Measurements from ENCODE around the gene HEMGN. TPM values are rescaled to one million over a fixed set of nuclear protein-coding genes. Genes with fewer than 3 reads are reported as not detected.
"Not testable (repeated sequence)": the region's sequence is repeated elsewhere in the genome, so short reads cannot be mapped to it uniquely, and the experiment has no call there.

Gene HEMGN
- total RNA-seq, 6 experiments from 2014 or later = 0.09 to 2.9 (median 1.0) TPM; not detected in 3

DNA sequence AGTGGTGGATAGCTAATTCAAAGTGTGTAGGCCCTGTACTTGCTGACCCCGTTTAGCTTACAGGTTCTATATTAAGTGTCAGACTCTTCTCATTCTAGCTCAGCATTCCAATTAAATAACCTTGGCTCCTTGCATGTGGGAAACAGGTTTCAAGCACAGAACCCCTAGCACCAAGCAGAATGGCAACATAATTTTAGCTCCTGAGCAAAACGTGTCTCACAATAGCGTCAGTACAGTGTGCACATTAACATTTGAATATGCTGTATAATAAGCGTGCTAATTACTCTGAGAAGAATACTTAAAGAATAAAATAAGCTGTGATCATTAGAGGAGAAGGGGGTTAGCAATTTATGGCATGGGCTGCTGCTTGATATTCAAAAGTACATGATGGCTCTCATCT lies 24.2 kb upstream of the HEMGN start:
- Histone ChIP-seq H3K36me3 (no peaks in the 10 kb centered on the region), H3K27ac (no peak overlapping the region), H3K27me3 (no peaks in the 10 kb centered on the region), H3K4me1 (no peaks in the 10 kb centered on the region), H3K4me3 (no peak overlapping the region), H3K9me3 (no peaks in the 10 kb centered on the region)
- DNase-seq (no peak), ATAC-seq (no peak)
- intact Hi-C loops (cut with DNase I) = no loop called here
- WGBS (ENCODE audit: insufficient coverage, low coverage, low lambda C conversion rate, missing lambda C conversion rate) = 79% methylated on average over 4 of the region's 4 CpGs
- TF ChIP-seq, protein P1, sequence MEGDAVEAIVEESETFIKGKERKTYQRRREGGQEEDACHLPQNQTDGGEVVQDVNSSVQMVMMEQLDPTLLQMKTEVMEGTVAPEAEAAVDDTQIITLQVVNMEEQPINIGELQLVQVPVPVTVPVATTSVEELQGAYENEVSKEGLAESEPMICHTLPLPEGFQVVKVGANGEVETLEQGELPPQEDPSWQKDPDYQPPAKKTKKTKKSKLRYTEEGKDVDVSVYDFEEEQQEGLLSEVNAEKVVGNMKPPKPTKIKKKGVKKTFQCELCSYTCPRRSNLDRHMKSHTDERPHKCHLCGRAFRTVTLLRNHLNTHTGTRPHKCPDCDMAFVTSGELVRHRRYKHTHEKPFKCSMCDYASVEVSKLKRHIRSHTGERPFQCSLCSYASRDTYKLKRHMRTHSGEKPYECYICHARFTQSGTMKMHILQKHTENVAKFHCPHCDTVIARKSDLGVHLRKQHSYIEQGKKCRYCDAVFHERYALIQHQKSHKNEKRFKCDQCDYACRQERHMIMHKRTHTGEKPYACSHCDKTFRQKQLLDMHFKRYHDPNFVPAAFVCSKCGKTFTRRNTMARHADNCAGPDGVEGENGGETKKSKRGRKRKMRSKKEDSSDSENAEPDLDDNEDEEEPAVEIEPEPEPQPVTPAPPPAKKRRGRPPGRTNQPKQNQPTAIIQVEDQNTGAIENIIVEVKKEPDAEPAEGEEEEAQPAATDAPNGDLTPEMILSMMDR (IDR thresholded peaks at IDR 0.05) = no peak
- TF ChIP-seq POLR2A (IDR thresholded peaks at IDR 0.05) = no peak

DNA sequence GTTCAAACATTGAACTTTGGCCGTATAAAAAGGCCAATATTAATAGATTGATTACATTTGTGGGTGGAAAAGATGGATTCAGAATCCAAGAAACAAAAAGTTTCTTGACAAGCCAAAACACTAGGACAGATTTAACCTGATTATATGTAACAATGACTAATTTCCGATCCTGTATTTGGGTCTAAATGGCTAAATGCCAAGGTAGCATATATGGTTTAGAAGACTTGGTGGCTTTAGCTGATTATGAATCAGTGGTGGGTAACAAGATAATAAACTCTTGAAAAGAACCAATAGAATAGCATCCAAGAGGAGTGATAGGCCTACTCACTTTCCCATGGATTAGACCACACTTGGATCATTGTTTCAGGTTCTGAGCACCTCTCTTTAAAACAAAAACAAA lies 23.4 kb upstream of the HEMGN start:
- no peak for TF ChIP-seq POLR2A (IDR thresholded peaks at IDR 0.05)
- TF ChIP-seq, protein P1 (IDR thresholded peaks at IDR 0.05) = no peak
- Histone ChIP-seq H3K4me3 (no peak overlapping the region), H3K36me3 (no peaks in the 10 kb centered on the region), H3K27me3 (no peaks in the 10 kb centered on the region), H3K27ac (no peak overlapping the region), H3K4me1 (no peaks in the 10 kb centered on the region), H3K9me3 (no peaks in the 10 kb centered on the region)
- no peak for DNase-seq
- whole genome bisulfite sequencing (ENCODE audit: insufficient coverage, low coverage, low lambda C conversion rate, missing lambda C conversion rate) = 60% methylated on average over 2 of the region's 2 CpGs
- intact Hi-C loops (cut with DNase I) = no loop called here
- no peak for ATAC-seq

DNA sequence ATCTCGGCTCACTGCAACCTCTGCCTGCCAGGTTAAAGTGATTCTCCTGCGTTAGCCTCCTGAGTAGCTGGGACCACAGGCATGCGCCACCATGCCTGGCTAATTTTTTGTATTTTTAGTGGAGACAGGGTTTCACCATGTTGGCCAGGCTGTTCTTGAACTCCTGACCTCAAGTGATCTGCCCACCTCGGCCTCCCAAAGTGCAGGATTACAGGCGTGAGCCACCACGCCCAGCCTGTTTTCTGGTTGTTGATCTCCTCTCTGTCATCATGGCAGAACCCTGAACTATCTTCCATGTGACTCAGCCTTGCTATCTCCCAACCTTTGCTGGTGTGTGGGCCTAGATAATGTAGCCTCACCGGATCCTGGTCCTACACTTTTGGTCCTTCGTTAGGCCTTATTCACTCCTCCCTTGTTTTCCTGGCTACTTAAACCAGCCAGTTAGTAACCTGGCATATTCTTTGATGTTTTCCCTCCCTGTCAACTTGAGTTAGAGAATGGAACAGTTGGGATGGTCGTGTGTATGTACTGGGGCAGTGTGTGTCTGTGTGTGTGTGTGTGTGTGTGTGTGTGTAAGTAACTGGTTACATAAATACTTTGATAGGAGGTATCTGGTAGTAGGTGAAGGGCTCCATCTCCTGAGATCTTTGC lies 22.8 kb upstream of the HEMGN start:
- H3K27me3 ChIP-seq; intact Hi-C loops (cut with DNase I): not testable (repeated sequence)
- WGBS (ENCODE audit: insufficient coverage, low coverage, low lambda C conversion rate, missing lambda C conversion rate) = 81% methylated on average over 8 of the region's 9 CpGs

DNA sequence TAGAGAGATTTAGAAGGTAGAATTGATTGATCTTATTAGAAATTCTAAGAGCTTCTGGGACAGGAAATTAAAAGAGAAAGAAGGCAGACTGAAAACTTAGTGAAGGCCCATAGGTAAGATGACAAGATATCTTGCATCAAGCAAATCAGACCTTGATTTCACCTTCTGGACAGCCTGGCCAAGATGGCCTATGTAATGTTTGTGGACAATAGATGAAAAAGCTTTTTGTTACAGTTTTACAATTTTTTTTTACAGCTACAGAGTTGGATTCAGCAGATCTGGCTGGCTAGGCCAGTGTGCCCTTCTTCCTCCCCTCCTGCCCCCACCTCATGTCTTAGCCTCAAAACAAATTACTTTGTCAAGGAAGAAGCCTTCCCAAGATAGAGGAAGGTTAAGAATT lies 21.6 kb upstream of the HEMGN start:
- ATAC-seq = no peak
- intact Hi-C loops (cut with DNase I) = no loop called here
- no peak for TF ChIP-seq POLR2A (IDR thresholded peaks at IDR 0.05)
- TF ChIP-seq, protein P1 (IDR thresholded peaks at IDR 0.05) = no peak
- Histone ChIP-seq H3K4me3 (no peak overlapping the region), H3K27me3 (no peaks in the 10 kb centered on the region), H3K27ac (no peak overlapping the region), H3K9me3 (no peaks in the 10 kb centered on the region), H3K36me3 (no peaks in the 10 kb centered on the region), H3K4me1 (no peaks in the 10 kb centered on the region)
- no peak for DNase-seq

More for the DNA sequence above, 22.8 kb upstream of the HEMGN start:
- not testable (repeated sequence) for DNase-seq, H3K36me3 ChIP-seq, ATAC-seq, H3K9me3 ChIP-seq, H3K4me3 ChIP-seq, H3K27ac ChIP-seq, H3K4me1 ChIP-seq

DNA sequence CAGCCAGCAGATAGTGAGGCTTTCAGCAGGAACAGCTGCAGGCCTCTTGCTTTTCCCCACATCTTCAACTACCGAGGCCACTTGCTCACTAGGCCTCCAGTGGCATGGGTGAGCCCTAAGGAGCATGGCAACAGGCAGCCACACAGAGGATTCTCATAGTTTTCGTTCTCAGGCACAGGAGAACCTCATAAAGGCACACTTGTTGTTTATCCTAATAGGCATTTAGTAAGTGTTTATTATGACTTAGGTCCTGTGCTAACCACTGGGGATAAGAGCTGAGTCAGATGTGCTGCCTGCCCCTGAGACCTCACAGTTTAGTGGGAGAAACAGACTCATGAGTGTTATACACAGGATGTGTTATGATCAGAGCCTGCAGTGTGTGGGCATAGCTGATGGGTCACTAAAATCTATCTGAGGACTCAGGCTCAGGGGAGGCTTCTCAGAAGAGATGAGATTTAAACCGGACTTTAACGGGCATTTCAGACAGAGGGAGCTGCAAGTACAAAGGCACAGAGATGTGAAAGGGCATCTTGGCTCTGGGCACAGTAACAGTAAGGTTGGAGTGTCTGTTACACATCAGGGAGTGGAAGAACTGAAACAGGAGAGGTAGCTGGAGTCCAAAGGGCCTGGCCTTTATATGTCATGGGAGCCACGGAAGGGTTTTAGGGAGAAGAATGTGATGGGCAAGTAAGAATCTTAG lies 21.0 kb upstream of the HEMGN start:
- H3K36me3 ChIP-seq = no peaks in the 10 kb centered on the region
- no peaks in the 10 kb centered on the region for H3K9me3 ChIP-seq
- no peak overlapping the region for H3K4me3 ChIP-seq
- no peak for TF ChIP-seq POLR2A (IDR thresholded peaks at IDR 0.05)
- TF ChIP-seq, protein P1 (IDR thresholded peaks at IDR 0.05) = no peak
- no peak overlapping the region for H3K27ac ChIP-seq
- ATAC-seq = no peak
- no peaks in the 10 kb centered on the region for H3K27me3 ChIP-seq
- WGBS (ENCODE audit: insufficient coverage, low coverage, low lambda C conversion rate, missing lambda C conversion rate) = 59% methylated on average over 3 of the region's 5 CpGs
- H3K4me1 ChIP-seq = no peaks in the 10 kb centered on the region
- intact Hi-C loops (cut with DNase I) = no loop called here
- DNase-seq = no peak

All from right lobe of liver (tissue), 6 donors.